ENCODE measurements around the gene CDC42EP4.

The CDC42EP4 gene

GRCh38 chr17:73251871-73252270 is 59.9 kb downstream of the CDC42EP4 start:
- no peak for DNase-seq (ENCODE audit: low read depth in 3 of 3)

DNA sequence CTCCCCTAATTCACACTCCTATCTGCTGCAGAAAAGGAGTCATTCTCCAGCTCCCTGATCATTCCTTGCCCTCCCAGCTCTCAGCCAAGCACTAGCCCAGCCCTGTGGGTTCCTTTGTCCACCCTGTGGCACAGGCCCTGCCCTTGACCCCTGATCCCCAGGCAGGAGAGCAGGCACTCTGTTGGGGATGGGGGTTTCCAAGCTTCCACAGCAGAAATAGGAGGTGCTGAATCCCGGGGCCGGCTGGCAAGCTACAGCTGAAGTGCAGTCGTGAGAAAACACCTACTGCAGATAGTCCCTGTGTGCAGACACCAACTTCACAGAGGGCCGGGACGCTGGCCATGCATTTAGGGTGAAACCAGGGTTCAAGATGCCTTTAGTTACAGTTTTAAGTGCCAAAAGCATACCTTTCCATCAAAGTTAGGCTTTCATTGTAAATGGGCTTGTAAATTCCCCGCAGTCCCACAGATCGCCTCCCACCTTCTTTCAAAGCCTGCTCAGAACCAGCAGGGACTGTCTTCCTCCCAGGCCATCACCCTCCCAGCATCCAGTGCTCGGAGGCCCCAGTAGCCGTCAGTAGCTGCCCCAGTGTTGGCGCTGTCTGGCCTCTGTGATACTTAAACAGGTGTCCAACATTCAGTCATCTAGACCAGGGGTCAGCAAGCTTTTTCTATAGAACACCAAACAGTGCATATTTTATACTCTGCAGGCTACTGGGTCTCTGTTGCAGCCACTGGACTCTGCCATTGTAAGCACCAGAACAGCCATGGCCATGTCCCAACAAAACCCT is 60.8 kb downstream of the CDC42EP4 start:
- no peak for DNase-seq (ENCODE audit: low read depth in 3 of 3)

DNA sequence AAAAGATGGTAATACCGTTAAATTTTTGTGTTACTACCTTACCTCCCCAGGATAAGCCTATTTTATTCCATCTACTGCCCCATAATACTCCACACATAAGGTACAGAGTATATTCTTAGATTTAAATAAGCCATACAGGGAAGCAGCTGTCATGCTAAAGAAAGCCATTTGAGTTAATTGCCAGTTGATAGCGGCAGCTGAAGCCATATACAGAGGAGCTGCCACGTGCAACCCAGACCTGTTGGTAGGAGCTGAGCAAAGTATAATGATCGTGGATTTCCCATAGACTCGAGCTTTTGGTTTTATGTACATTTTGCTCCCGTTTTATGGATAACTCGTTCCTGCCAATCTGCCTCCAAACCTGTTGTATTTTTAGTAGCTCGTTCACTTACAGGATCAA is 62.1 kb downstream of the CDC42EP4 start:
- no peak for DNase-seq (ENCODE audit: low read depth in 3 of 3)

DNA sequence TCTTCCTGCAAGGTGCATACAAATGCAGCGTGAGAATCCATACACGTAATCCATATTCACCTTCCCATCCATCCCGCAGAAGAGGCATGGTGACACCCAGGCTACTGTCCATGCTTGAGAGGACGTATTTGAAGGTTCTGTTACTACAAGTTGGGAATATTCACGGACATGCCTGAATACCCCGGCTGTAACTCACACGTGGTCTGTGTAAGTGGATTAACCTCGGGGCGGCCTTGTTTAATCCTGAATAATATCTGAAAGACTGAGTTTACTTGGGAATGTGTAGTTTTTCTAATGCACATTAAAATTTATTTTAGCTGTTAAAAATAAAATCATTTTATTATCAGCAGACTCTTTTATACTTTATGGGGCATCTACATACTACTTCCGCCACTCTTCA is 63.3 kb downstream of the CDC42EP4 start:
- DNase-seq (ENCODE audit: low read depth in 3 of 3) = no peak

DNA sequence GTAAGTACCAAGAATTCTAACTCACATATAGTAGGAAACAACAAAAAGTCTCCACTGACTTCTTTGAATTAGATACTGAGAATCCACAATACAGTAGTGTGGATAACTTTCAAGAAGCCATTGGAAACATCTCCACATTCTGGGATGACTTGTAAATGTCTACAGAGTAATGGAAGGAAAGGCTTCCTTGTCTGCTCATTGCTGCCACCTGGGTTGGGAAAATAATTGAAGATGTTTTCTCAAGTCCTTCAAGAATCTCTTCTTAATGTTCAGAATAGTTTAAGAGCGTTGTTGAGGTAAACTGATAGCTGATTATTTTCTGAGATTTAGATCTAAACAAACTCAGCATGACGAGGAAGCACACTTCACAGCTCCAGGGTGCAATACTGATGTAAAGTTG is 64.1 kb downstream of the CDC42EP4 start:
- DNase-seq (ENCODE audit: low read depth in 3 of 3) = no peak

GRCh38 chr17:73240561-73240960 is 71.2 kb downstream of the CDC42EP4 start:
- no peak for DNase-seq (ENCODE audit: low read depth in 3 of 3)

DNA sequence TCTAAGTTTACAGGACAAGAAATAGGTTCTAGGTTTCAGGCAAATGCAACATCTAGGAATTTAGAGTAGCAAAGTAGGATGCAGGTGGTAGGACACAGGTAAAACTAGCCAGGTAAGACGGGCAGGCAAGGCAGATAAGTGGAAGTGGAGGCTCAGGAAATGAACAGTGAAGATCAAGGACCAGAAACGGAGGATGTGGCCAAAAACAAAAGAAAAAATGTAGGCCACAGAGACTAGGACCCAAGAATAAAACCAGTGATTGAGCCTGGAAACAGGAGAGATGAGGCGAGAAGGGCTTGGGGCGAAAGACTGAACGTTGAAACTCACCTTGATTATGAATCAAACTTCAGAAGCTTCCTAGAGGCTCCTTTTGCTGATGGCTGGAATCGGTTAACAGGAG is 74.1 kb downstream of the CDC42EP4 start:
- DNase-seq (ENCODE audit: low read depth in 3 of 3) = no peak

DNA sequence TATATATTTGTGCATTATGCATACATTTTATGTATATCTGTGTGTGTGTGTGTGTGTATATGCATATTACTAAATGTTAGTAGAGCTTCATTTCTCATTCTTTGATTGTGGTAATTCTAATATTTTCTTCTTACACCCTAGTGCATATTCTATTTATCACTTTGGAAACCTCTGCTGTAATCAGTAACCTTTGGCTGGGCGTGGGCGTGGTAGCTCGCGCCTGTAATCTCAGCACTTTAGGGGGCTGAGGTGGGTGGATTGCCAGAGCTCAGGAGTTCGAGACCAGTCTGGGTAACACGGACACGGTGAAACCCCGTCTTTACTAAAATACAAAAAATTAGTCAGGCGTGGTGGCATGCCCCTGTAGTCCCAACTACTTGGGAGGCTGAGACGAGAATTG is 77.1 kb downstream of the CDC42EP4 start:
- DNase-seq (ENCODE audit: low read depth in 3 of 3) = no peak
